GM10266 (cell line): ENCODE measurements around the gene ITPR3.

Experiments used
- DNase-seq: peaks from one replicate; pipeline ENCODE4 v3.0.0; 2012; ENCODE audit errors: extremely low spot score
- CTCF ChIP-seq: IDR thresholded peaks from 2 replicates; pipeline ENCODE4 v1.5.1; 2012; ENCODE audit warnings: mild to moderate bottlenecking, low read depth; ENCODE audit not compliant: control insufficient read depth, insufficient read depth; ENCODE audit errors: missing control alignments

ITPR3 gene

DNA sequence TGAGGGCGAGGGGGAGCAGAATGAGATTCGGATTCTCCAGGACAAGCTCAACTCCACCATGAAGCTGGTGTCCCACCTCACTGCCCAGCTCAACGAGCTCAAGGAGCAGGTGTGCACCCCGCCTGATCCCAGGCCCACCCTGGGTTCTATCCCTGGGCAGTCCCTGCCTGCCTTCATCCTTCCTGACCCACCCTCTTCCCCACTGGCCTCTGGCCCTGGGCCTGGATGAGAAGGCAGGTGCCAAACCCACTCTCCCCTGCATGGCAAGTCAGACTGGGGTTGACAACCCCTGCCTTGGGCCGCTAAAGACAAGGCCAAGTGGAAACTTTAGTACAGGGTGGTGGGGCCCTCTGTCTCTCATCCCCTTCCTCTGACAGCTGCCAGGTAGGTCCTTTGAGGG lies 73.9 kb downstream of the ITPR3 start:
- no peak for TF ChIP-seq CTCF
- DNase-seq = no peak

- no peak for TF ChIP-seq CTCF
- no peak for DNase-seq
These were observed 74.3 kb downstream of the ITPR3 start for GRCh38 chr6:33695451-33695887.

DNA sequence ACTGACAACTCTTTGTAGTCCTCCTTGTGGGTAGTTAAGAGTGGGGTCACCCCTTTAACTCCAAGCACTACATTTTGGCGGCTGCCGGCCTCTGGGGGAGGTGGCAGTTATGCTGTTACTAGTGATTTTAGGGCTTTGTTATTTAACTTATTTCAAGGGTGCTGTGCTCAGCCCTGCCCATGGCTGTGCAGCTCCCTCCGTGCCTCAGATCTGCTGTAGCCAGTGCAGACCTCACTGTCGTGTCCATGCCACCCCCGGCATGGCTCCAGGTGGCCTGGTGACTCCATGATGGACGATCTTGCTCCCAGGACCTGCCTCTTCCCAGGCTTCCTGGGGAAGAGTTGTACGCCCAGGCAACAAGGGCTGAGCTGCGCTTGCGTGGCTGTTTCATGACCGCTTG lies 75.0 kb downstream of the ITPR3 start:
- DNase-seq = no peak
- no peak for TF ChIP-seq CTCF

DNA sequence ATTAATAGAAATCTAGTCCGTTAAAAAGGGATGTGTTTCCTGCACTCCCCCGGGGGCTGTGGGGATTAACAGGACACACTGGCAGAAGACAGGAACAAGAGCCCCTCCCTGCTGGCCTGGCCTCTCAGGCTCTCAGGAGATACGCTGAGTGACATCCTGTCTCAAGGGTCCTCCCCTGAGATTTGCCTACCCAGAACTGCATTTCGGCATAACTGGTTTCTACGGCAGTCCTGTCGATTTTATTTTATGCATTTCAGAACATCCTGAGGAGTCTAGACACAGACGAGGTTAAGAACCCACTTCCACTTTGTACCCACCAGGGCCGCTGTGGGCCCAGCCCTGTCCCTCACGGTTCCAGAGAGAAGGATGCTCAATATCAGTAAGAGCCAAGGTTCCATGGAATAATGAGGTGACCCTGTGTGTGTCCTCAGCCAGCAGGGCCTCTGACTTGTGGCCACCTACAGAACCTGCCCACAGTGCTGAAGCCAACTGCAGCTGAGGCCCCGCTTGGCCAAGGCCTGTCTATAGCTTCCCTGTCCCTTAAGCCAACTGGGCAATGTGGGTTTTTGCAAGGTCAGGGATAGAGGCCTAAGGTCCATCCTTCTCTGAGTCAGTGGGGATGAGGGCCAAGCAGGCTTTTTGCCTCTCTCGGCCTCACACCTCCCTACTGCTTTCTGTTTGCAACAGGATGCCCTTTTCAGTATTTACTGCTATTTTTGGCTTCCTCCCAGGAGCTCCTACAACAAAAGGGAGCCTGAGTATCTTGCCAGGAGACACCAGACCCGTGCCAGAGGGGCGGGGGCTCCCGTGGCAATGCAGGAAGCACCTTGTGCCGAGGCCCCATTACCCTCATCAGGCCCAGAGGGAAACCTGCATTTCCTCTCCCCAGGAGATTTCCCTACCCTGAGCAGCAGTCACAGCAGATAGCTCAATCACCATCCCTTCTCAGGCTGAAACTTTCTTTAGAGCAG lies 75.7 kb downstream of the ITPR3 start:
- no peak for DNase-seq
- no peak for TF ChIP-seq CTCF

DNA sequence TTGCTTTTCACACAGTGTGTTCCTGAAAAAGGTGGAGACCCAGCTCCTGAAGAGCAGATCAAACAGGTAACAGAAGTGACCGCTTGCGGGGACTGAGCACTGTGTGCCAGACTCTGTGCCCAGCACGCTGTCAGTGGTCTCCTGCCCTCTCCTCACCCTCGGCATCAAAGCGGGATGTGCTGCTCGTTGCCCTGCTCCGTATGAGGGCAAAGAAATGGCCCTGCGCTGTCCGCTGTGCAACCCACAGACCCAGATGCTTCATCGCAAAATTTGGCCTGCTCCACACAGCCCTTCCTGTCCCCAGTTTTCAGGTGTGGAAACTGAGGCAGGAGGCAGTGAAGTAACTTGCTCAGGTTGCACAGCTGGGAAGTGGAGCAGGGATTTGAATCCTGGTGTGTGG lies 76.7 kb downstream of the ITPR3 start:
- DNase-seq = no peak

GRCh38 chr6:33698494-33698893 lies 77.4 kb downstream of the ITPR3 start:
- DNase-seq = no peak
- no peak for TF ChIP-seq CTCF

More for the DNA sequence above, 76.7 kb downstream of the ITPR3 start:
- TF ChIP-seq CTCF = no peak

DNA sequence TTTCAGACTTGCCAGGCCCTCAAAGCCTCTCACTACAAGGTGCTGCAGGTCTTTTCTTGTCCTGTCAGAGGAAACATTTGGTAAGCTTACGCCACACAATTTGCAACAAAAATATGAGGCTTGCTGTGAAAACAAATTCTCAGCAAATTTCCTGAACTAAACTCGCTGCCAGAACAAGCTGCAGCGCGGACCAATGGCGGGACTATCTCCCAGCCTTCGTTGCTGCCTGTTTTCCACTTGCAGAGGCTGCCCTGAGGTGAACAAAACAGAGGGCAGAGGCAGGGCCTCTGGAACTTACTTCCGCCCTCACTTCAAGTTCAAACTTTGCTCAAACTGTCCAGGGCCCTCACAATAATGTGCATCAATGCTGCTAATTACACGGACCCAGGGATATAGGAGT lies 78.0 kb downstream of the ITPR3 start:
- no peak for DNase-seq
- no peak for TF ChIP-seq CTCF
